ENCODE measurements around the gene SAP30L. TPM values are rescaled to one million over a fixed set of nuclear protein-coding genes. Genes with fewer than 3 reads are reported as not detected.

SAP30L gene
- total and polyA plus RNA-seq, 2 of the 4 experiments (the other 2 are of a cell fraction), result 9.7 to 17.6 TPM

GRCh38 chr5:154451957-154452356 lies 6.2 kb downstream of the SAP30L start:
- in situ Hi-C loops (cut with MboI; ENCODE audit: low sequenced_read_pairs), result loop anchor here (25.0 kb wide), 1 partner anchor 360 kb away; no protein-coding TSS in a partner anchor
- Histone ChIP-seq H2BK20ac (ENCODE audit: low read depth, low read length) (no peak overlapping the region), H3K4me3 (ENCODE audit: insufficient read depth, low read depth, low read length) (no peak overlapping the region), H3K18ac (ENCODE audit: low read depth, low read length) (no peak overlapping the region), H2BK120ac (ENCODE audit: low read depth, low read length) (no peak overlapping the region), H2AFZ (replicated peaks; ENCODE audit: low read length, poor library complexity) (no peak overlapping the region), H3K27me3 (ENCODE audit: control insufficient read depth, insufficient read depth, low read length) (no peaks in the 10 kb centered on the region), H3K14ac (replicated peaks; ENCODE audit: low read depth, low read length) (no peak overlapping the region), H3K27ac (ENCODE audit: insufficient read depth, low read length) (no peak overlapping the region), H2BK15ac (ENCODE audit: low read depth, low read length) (no peak overlapping the region), H4K8ac (ENCODE audit: low read depth in 2 of 2, low read length in 2 of 2) (no peak overlapping the region), H3K9ac (ENCODE audit: low read depth, low read length) (no peak overlapping the region), H2AK5ac (ENCODE audit: low read depth, low read length) (no peak overlapping the region), H3K4me2 (ENCODE audit: low read depth, low read length) (no peak overlapping the region), H3K9me3 (ENCODE audit: control insufficient read depth, insufficient read depth, low read length) (no peaks in the 10 kb centered on the region), H4K5ac (ENCODE audit: low read depth, low read length) (no peak overlapping the region), H3K4me1 (ENCODE audit: control insufficient read depth, insufficient read depth, low read length) (peaks cover 7% of the 10 kb centered on the region), H3K23ac (ENCODE audit: low read depth, low read length) (no peak overlapping the region), H3K79me1 (ENCODE audit: low read depth in 1 of 2, low read length in 2 of 2) (peaks cover 34 to 38% of the 10 kb centered on the region in 2 experiments), H2AK9ac (replicated peaks; ENCODE audit: low read depth, low read length, poor library complexity) (no peak overlapping the region), H4K20me1 (ENCODE audit: insufficient read depth, low read length) (peaks cover 32% of the 10 kb centered on the region), H3K36me3 (ENCODE audit: control insufficient read depth, insufficient read depth, low read length) (peaks cover 44% of the 10 kb centered on the region), H3K4ac (ENCODE audit: low read depth, low read length) (no peak overlapping the region), H3K9me1 (ENCODE audit: insufficient read depth, low read length) (peaks cover 15% of the 10 kb centered on the region), H3K56ac (ENCODE audit: extremely low read depth, insufficient read depth, low read length) (no peak overlapping the region), H4K91ac (ENCODE audit: insufficient read depth, low read depth, low read length) (no peak overlapping the region), H2BK5ac (ENCODE audit: low read depth, low read length, poor library complexity, severe bottlenecking) (no peak overlapping the region)
- CTCF ChIA-PET, result no interaction called here
- no TSS peak for BruUV-seq (replicated peaks)
- no peak for DNase-seq
- no peak for TF ChIP-seq FOS (IDR thresholded peaks at IDR 0.05; ENCODE audit: low read depth, low read length)
- no peak for TF ChIP-seq CEBPB (IDR thresholded peaks at IDR 0.05; ENCODE audit: low read depth, low read length)
- TF ChIP-seq USF2 (IDR thresholded peaks at IDR 0.05; ENCODE audit: low read depth, low read length), result no peak
- no peak for TF ChIP-seq MXI1 (IDR thresholded peaks at IDR 0.05; ENCODE audit: borderline replicate concordance, low read depth, low read length)
- no peak for TF ChIP-seq CTCF (conservative IDR thresholded peaks at IDR 0.05; ENCODE audit: low read depth, low read length)
- no peak for TF ChIP-seq SMC3 (IDR thresholded peaks at IDR 0.05; ENCODE audit: low read depth, low read length)
- TF ChIP-seq MAFK (IDR thresholded peaks at IDR 0.05; ENCODE audit: low read depth, low read length), result no peak
- no peak for TF ChIP-seq RCOR1 (IDR thresholded peaks at IDR 0.05; ENCODE audit: insufficient replicate concordance, low read length)
- no peak for TF ChIP-seq NFE2L2 (IDR thresholded peaks at IDR 0.05; ENCODE audit: low read depth, low read length)
- TF ChIP-seq RAD21 (IDR thresholded peaks at IDR 0.05; ENCODE audit: low read length), result no peak
- TF ChIP-seq MAZ (IDR thresholded peaks at IDR 0.05; ENCODE audit: borderline replicate concordance, low read depth, low read length), result no peak
- TF ChIP-seq CHD1 (IDR thresholded peaks at IDR 0.05; ENCODE audit: low read depth, low read length), result no peak
- no peak for TF ChIP-seq POLR2A (IDR thresholded peaks at IDR 0.05; ENCODE audit: low read depth, low read length)
- dilution Hi-C loops (cut with HindIII; ENCODE audit: low sequenced_read_pairs, unreplicated experiment), result no loop called here
- no CpG with 5 or more reads among the region's 8 CpGs for WGBS, 2 experiments (ENCODE audit: extremely low coverage in 2 of 2, insufficient read length in 1 of 2)
- POLR2A ChIA-PET (ENCODE audit: unreplicated experiment), result no interaction called here
- intact Hi-C loops (cut with micrococcal nuclease), result no loop called here
- no peak for ATAC-seq (ENCODE audit: low read depth)

All from IMR-90 (cell line).